GM12878 (cell line): ENCODE measurements around the gene HDAC2. TPM values are rescaled to one million over a fixed set of nuclear protein-coding genes. Genes with fewer than 3 reads are reported as not detected.

ENCODE experiments used
- ATAC-seq: fragments of 200-7000 bp; cut with Tn5 transposase; 3 replicates; pipeline ENCODE4 v1.9.1; 2020; ENCODE audit warnings: mild to moderate bottlenecking, moderate library complexity
- BruUV-seq: library from RNA; stranded (reverse); fragments of 400-500 nt; replicated peaks from 2 replicates; lab custom pipeline; 2021; lab: Mats Ljungman, UMichigan
- CTCF ChIA-PET: fragments of 300-600 bp; sonication (Branson Sonifier 250); formaldehyde crosslinking; extraction: SDS; loops from one replicate; lab custom pipeline; 2021; ENCODE audit warnings: inconsistent platforms; lab: Yijun Ruan, JAX
- POLR2A ChIA-PET: fragments of 350-600 bp; formaldehyde crosslinking; extraction: SDS; loops from one replicate; lab custom pipeline; 2021; ENCODE audit warnings: inconsistent platforms; lab: Charles Lee
- RAD21 ChIA-PET: fragments of 300-600 bp; sonication (Branson Sonifier 250); formaldehyde crosslinking; loops from one replicate; lab custom pipeline; 2023; ENCODE audit warnings: antibody characterized with exemption; ENCODE audit not compliant: unreplicated experiment; lab: Charles Lee
- SMC1A ChIA-PET: fragments of 300-600 bp; sonication (Branson Sonifier 250); formaldehyde crosslinking; loops from one replicate; lab custom pipeline; 2023; ENCODE audit not compliant: unreplicated experiment, uncharacterized antibody; lab: Charles Lee
- DNase-seq: peaks from one replicate; pipeline ENCODE4 v3.0.0-alpha.2; 2011; ENCODE audit warnings: low read depth, low spot score
- FAIRE-seq: peaks from 3 replicates; lab custom pipeline; 2011; peaks lifted over from hg19 to GRCh38; lab: Jason Lieb, UNC
- H2AFZ ChIP-seq: 2 replicates; pipeline ENCODE4 v1.6.0; 2011; ENCODE audit warnings: low read depth, low read length, control low read depth; ENCODE audit not compliant: control insufficient read depth
- H3K27ac ChIP-seq: 2 replicates; pipeline ENCODE4 v1.5.1; 2011; ENCODE audit warnings: control low read depth; ENCODE audit not compliant: control insufficient read depth, insufficient read depth
- H3K27me3 ChIP-seq, 2 experiments: replicated peaks in 1 of 2; 2 replicates each; pipeline versions ENCODE4 v1.6.0 to v1.6.1; 2011; ENCODE audit warnings: low read length in 1 of 2; ENCODE audit not compliant: control insufficient read depth in 2 of 2, insufficient read depth in 2 of 2
- H3K36me3 ChIP-seq, 2 experiments: 2 replicates each; pipeline ENCODE4 v1.5.1; 2011; ENCODE audit warnings: low read length in 1 of 2; ENCODE audit not compliant: control insufficient read depth in 2 of 2, insufficient read depth in 2 of 2
- H3K4me1 ChIP-seq: 2 replicates; pipeline ENCODE4 v1.6.1; 2011; ENCODE audit warnings: mild to moderate bottlenecking, low read length, moderate library complexity, mixed read lengths; ENCODE audit not compliant: control insufficient read depth, insufficient read depth
- H3K4me2 ChIP-seq: 2 replicates; pipeline ENCODE4 v1.6.0; 2011; ENCODE audit warnings: control low read depth; ENCODE audit not compliant: control insufficient read depth, insufficient read depth
- H3K4me3 ChIP-seq: fragments of 200-600 bp; sonication (generic); 2 replicates; pipeline ENCODE4 v1.5.1; 2016
- H3K79me2 ChIP-seq: 2 replicates; pipeline ENCODE4 v1.6.0; 2011; ENCODE audit warnings: low read length; ENCODE audit not compliant: control insufficient read depth, insufficient read depth
- H3K9ac ChIP-seq: 2 replicates; pipeline ENCODE4 v1.8.0; 2011; ENCODE audit warnings: low read length, control low read depth, mixed read lengths; ENCODE audit not compliant: control insufficient read depth, insufficient read depth
- H3K9me3 ChIP-seq: replicated peaks from 3 replicates; pipeline ENCODE4 v1.5.1; 2011; ENCODE audit warnings: mild to moderate bottlenecking, low read length; ENCODE audit not compliant: control insufficient read depth, insufficient read depth
- H4K20me1 ChIP-seq: 2 replicates; pipeline ENCODE4 v1.6.0; 2011; ENCODE audit not compliant: control insufficient read depth, insufficient read depth
- EGR1 ChIP-seq, 2 experiments: IDR thresholded peaks; 1 replicate in 1 of 2; 2 replicates in 1 of 2; pipeline ENCODE4 v1.6.1; 2011 to 2012; ENCODE audit warnings: low read depth in 2 of 2, low read length in 2 of 2, borderline replicate concordance in 1 of 2, mild to moderate bottlenecking in 1 of 2, moderate library complexity in 1 of 2
- EZH2 ChIP-seq: IDR thresholded peaks from 2 replicates; pipeline ENCODE4 v1.6.1; 2012; ENCODE audit warnings: low read depth, mild to moderate bottlenecking, control low read depth, inconsistent platforms, low read length, borderline replicate concordance; ENCODE audit not compliant: control insufficient read depth
- IKZF1 ChIP-seq: fragments of 450-650 bp; conservative IDR thresholded peaks from 2 replicates; pipeline ENCODE4 v1.6.1; 2017; ENCODE audit warnings: antibody characterized with exemption, mild to moderate bottlenecking
- IKZF2 ChIP-seq, 2 experiments: fragments of 450-650 bp; IDR thresholded peaks; 2 replicates each; pipeline ENCODE4 v1.6.1; 2017; ENCODE audit warnings: mild to moderate bottlenecking in 2 of 2, moderate library complexity in 2 of 2
- IRF4 ChIP-seq: IDR thresholded peaks from 2 replicates; pipeline ENCODE4 v1.6.1; 2011; ENCODE audit warnings: low read depth, low read length
- JUNB ChIP-seq: IDR thresholded peaks from 2 replicates; pipeline ENCODE4 v1.6.1; 2016; ENCODE audit warnings: antibody characterized with exemption, mild to moderate bottlenecking
- MYB ChIP-seq: fragments of 150-350 bp; IDR thresholded peaks from 2 replicates; pipeline ENCODE4 v1.6.1; 2014; ENCODE audit warnings: mild to moderate bottlenecking, low read depth, low read length, borderline replicate concordance
- NFYA ChIP-seq: IDR thresholded peaks from 2 replicates; pipeline ENCODE4 v1.6.1; 2011; ENCODE audit warnings: low read depth, mild to moderate bottlenecking, low read length, improper control_type of control experiment, borderline replicate concordance
- NR2C2 ChIP-seq: IDR thresholded peaks from 2 replicates; pipeline ENCODE4 v1.6.1; 2011; ENCODE audit warnings: borderline replicate concordance, low read depth; ENCODE audit not compliant: control insufficient read depth, insufficient read length
- RCOR1 ChIP-seq: conservative IDR thresholded peaks from 2 replicates; pipeline ENCODE4 v1.6.1; 2012; ENCODE audit warnings: low read depth, low read length, improper control_type of control experiment
- RELA ChIP-seq: fragments of 450-650 bp; IDR thresholded peaks from 2 replicates; pipeline ENCODE4 v1.8.0; 2014; ENCODE audit warnings: borderline replicate concordance; ENCODE audit not compliant: partially characterized antibody
- SMARCA5 ChIP-seq: fragments of 450-650 bp; IDR thresholded peaks from 2 replicates; pipeline ENCODE4 v1.6.1; 2017; ENCODE audit warnings: mild to moderate bottlenecking
- SPI1 ChIP-seq: IDR thresholded peaks from 2 replicates; pipeline ENCODE4 v1.6.1; 2011; ENCODE audit warnings: low read depth, mild to moderate bottlenecking, low read length, moderate library complexity, borderline replicate concordance; ENCODE audit not compliant: insufficient read depth
- SUPT20H ChIP-seq: IDR thresholded peaks from 2 replicates; pipeline ENCODE4 v1.6.1; 2011; ENCODE audit warnings: low read depth, mild to moderate bottlenecking, low read length, moderate library complexity, borderline replicate concordance; ENCODE audit not compliant: control insufficient read depth
- ZNF24 ChIP-seq: fragments of 450-650 bp; IDR thresholded peaks from 2 replicates; pipeline ENCODE4 v1.6.1; 2017; ENCODE audit warnings: antibody characterized with exemption, mild to moderate bottlenecking
- ZNF384 ChIP-seq: IDR thresholded peaks from 2 replicates; pipeline ENCODE4 v1.6.1; 2012; ENCODE audit warnings: low read depth, mild to moderate bottlenecking, low read length, improper control_type of control experiment, borderline replicate concordance
- WGBS: methylation state at CpG from one replicate; pipeline ENCODE4 v1.1.6; 2016; ENCODE audit warnings: low lambda C conversion rate; ENCODE audit not compliant: insufficient replicate concordance, insufficient coverage; ENCODE audit errors: missing lambda C conversion rate; 5-methylcytosine and 5-hydroxymethylcytosine counted together
- in situ Hi-C: fragments of 300-500 bp; cut with MboI; formaldehyde crosslinking; loops from 9 replicates; pipeline ENCODE4 v1.14.3; 2018; ENCODE audit warnings: mixed read lengths
- intact Hi-C: fragments of 100-400 bp; cut with micrococcal nuclease; formaldehyde crosslinking; loops from one replicate; pipeline ENCODE4 v1.14.2; 2022; ENCODE audit not compliant: unreplicated experiment
- polyA plus RNA-seq, 11 experiments: library from polyadenylated mRNA; depleted of rRNA in 4 of 11; unstranded in 6 of 11; stranded (reverse) in 5 of 11; fragments of >200 nt; fragmentation: Nextera tagmentation in 4 of 11; fragmentation: Illumina TruSeq in 1 of 11; extraction: Ambion mirVana in 4 of 11; extraction: Trizol in 1 of 11; gene quantifications; 1 replicate in 1 of 11; 2 replicates in 10 of 11; pipeline versions ENCODE4 v1.2.1 to v1.2.3, GENCODE V29; 2011 to 2016; ENCODE audit warnings: inconsistent platforms in 2 of 11, missing spikeins in 2 of 11, low read depth in 1 of 11
- total RNA-seq, 4 experiments: library from RNA; depleted of rRNA in 3 of 4; stranded (reverse); fragments of >200 nt in 3 of 4; fragmentation: Illumina TruSeq in 1 of 4; extraction: Trizol in 1 of 4; gene quantifications; 2 replicates each; pipeline versions ENCODE4 v1.2.1 to v1.2.3, GENCODE V29; 2013 to 2021
- TF ChIP-seq, protein P1 (sequence below): fragments of 450-650 bp; conservative IDR thresholded peaks from 2 replicates; pipeline ENCODE4 v1.6.1; 2017; ENCODE audit warnings: mild to moderate bottlenecking, moderate library complexity
- TF ChIP-seq, protein P2 (sequence below): fragments of 450-650 bp; IDR thresholded peaks from 2 replicates; pipeline ENCODE4 v1.6.1; 2018; ENCODE audit warnings: borderline replicate concordance, mild to moderate bottlenecking; ENCODE audit not compliant: partially characterized antibody
- TF ChIP-seq, protein P3 (sequence below): IDR thresholded peaks from 2 replicates; pipeline ENCODE4 v1.6.1; 2011; ENCODE audit warnings: low read depth, mild to moderate bottlenecking, low read length, moderate library complexity, borderline replicate concordance; ENCODE audit errors: extremely low read depth

HDAC2 gene
- total and polyA plus RNA-seq, 10 of the 15 experiments (the other 5 are each of a cell fraction or from before 2014, with no cell fraction given), result 40.4 to 210 (median 114) TPM

DNA sequence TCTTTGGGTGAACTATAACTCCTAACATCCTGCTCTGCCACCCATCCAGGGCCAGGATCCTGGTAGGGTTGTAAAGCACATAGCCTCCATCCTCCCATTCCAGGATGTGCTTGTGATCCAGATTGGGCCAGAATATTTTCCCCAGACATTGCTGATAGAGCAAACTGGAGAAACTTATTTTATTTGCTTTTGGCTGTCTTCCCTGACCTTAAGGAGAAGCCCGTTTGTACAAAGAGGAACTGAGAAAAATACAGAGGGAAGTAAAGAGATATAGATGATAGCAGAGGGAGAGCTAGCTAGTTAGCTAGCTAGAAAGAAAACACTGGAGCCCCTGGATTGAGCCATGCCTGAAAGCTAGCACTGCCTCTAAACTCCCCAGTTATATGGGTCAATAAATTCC lies 9.0 kb upstream of the HDAC2 start:
- H3K36me3 ChIP-seq, result no peaks in the 10 kb centered on the region
- no peak overlapping the region for H3K9ac ChIP-seq
- H2AFZ ChIP-seq, result no peak overlapping the region
- no peak for TF ChIP-seq RELA
- TF ChIP-seq MYB, result no peak
- TF ChIP-seq ZNF24, result no peak
- TF ChIP-seq JUNB, result no peak
- TF ChIP-seq IKZF2 (IDR thresholded peaks at IDR 0.05), result peak; percentile 20 to 23; a peak in 2 of 4 replicates
- TF ChIP-seq RCOR1, result no peak
- TF ChIP-seq NR2C2, result no peak
- peak; percentile 91 for TF ChIP-seq SPI1
- TF ChIP-seq SUPT20H, result no peak
- TF ChIP-seq, protein P1, sequence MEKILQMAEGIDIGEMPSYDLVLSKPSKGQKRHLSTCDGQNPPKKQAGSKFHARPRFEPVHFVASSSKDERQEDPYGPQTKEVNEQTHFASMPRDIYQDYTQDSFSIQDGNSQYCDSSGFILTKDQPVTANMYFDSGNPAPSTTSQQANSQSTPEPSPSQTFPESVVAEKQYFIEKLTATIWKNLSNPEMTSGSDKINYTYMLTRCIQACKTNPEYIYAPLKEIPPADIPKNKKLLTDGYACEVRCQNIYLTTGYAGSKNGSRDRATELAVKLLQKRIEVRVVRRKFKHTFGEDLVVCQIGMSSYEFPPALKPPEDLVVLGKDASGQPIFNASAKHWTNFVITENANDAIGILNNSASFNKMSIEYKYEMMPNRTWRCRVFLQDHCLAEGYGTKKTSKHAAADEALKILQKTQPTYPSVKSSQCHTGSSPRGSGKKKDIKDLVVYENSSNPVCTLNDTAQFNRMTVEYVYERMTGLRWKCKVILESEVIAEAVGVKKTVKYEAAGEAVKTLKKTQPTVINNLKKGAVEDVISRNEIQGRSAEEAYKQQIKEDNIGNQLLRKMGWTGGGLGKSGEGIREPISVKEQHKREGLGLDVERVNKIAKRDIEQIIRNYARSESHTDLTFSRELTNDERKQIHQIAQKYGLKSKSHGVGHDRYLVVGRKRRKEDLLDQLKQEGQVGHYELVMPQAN, result no peak
- 0 out of 2 replicates have a peak, but pooled peaks have one; percentile 24 for TF ChIP-seq IKZF1
- no peak for TF ChIP-seq EGR1 (IDR thresholded peaks at IDR 0.05; ENCODE audit: borderline replicate concordance in 1 of 2, low read depth in 2 of 2, low read length in 2 of 2)
- no peak for TF ChIP-seq ZNF384
- 0 out of 2 replicates have a peak, but pooled peaks have one; percentile 27 for TF ChIP-seq IRF4
- TF ChIP-seq, protein P2, sequence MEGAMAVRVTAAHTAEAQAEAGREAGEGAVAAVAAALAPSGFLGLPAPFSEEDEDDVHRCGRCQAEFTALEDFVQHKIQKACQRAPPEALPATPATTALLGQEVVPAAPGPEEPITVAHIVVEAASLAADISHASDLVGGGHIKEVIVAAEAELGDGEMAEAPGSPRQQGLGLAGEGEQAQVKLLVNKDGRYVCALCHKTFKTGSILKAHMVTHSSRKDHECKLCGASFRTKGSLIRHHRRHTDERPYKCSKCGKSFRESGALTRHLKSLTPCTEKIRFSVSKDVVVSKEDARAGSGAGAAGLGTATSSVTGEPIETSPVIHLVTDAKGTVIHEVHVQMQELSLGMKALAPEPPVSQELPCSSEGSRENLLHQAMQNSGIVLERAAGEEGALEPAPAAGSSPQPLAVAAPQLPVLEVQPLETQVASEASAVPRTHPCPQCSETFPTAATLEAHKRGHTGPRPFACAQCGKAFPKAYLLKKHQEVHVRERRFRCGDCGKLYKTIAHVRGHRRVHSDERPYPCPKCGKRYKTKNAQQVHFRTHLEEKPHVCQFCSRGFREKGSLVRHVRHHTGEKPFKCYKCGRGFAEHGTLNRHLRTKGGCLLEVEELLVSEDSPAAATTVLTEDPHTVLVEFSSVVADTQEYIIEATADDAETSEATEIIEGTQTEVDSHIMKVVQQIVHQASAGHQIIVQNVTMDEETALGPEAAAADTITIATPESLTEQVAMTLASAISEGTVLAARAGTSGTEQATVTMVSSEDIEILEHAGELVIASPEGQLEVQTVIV, result no peak
- no peak for TF ChIP-seq EZH2
- TF ChIP-seq NFYA, result no peak
- TF ChIP-seq SMARCA5, result 0 out of 2 replicates have a peak, but pooled peaks have one; percentile 67
- TF ChIP-seq, protein P3, sequence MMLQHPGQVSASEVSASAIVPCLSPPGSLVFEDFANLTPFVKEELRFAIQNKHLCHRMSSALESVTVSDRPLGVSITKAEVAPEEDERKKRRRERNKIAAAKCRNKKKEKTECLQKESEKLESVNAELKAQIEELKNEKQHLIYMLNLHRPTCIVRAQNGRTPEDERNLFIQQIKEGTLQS, result no peak
- H3K27me3 ChIP-seq, result no peaks in the 10 kb centered on the region
- no peaks in the 10 kb centered on the region for H3K79me2 ChIP-seq
- in situ Hi-C loops (no loop called here), intact Hi-C loops (loop anchor here (2.0 kb wide), 1 partner anchor 129 kb away; no protein-coding TSS in a partner anchor)
- POLR2A ChIA-PET, result interaction anchor here (0.7 kb wide), 1 partner anchor 1697 kb away, joined by 4 read pairs; no protein-coding TSS in a partner anchor
- no peaks in the 10 kb centered on the region for H3K9me3 ChIP-seq
- DNase-seq (no peak), FAIRE-seq (no peak), ATAC-seq (peak; percentile 86)
- no peak overlapping the region for H3K4me3 ChIP-seq
- BruUV-seq, result no TSS peak
- no peak overlapping the region for H3K27ac ChIP-seq
- H3K4me1 ChIP-seq, result no peaks in the 10 kb centered on the region
- no peak overlapping the region for H3K4me2 ChIP-seq
- CTCF ChIA-PET, result interaction anchor here (0.6 to 2.9 kb wide), 10 partner anchors 9 to 712 kb away, joined by 3 to 34 read pairs (median 5); partner anchors contain the start of gene HDAC2
- RAD21 ChIA-PET, result interaction anchor here (1.3 to 1.6 kb wide), 2 partner anchors 10 to 129 kb away, joined by 4 to 6 read pairs; no protein-coding TSS in a partner anchor
- SMC1A ChIA-PET, result interaction anchor here (0.7 to 1.8 kb wide), 4 partner anchors 9 to 129 kb away, joined by 3 to 5 read pairs (median 4); partner anchors contain the start of gene HDAC2
- WGBS, result 0% methylated on average over 1 of the region's 1 CpG
- no peaks in the 10 kb centered on the region for H4K20me1 ChIP-seq
